Panc1 (cell line): ENCODE data around the gene MKLN1. TPM values are rescaled to one million over a fixed set of nuclear protein-coding genes. Genes with fewer than 3 reads are reported as not detected.
A peak's percentile ranks its signal among the peaks of the same experiment; 100 is the strongest.

Experiments used
- ATAC-seq: fragments of 200-7000 bp; cut with Tn5 transposase; 2 replicates; pipeline ENCODE4 v1.9.1; 2020; ENCODE audit warnings: mild to moderate bottlenecking, moderate library complexity
- BruUV-seq: library from RNA; stranded (reverse); fragments of 400-500 nt; replicated peaks from 2 replicates; lab custom pipeline; 2021; lab: Mats Ljungman, UMichigan
- CTCF ChIA-PET: fragments of 300-600 bp; sonication (Branson Sonifier 250); formaldehyde crosslinking; loops from one replicate; lab custom pipeline; 2022; ENCODE audit warnings: antibody characterized with exemption; lab: Charles Lee
- POLR2A ChIA-PET: fragments of 300-600 bp; sonication (Branson Sonifier 250); formaldehyde crosslinking; loops from one replicate; lab custom pipeline; 2022; ENCODE audit warnings: antibody characterized with exemption; lab: Charles Lee
- DNase-seq: peaks from one replicate; pipeline ENCODE4 v3.0.0-alpha.2; 2010; ENCODE audit warnings: low read depth, low spot score
- H3K27ac ChIP-seq: 2 replicates; pipeline ENCODE4 v1.5.1; 2011; ENCODE audit warnings: mild to moderate bottlenecking, low read length, inconsistent platforms
- H3K27me3 ChIP-seq: fragments of 200-500 bp; sonication (Bioruptor generic); 2 replicates; pipeline ENCODE4 v1.6.0; 2014; ENCODE audit warnings: low read length, inconsistent platforms; ENCODE audit not compliant: control insufficient read depth, insufficient read depth
- H3K36me3 ChIP-seq: fragments of 200-500 bp; sonication (Bioruptor generic); 2 replicates; pipeline ENCODE4 v1.5.1; 2014; ENCODE audit warnings: inconsistent platforms, mild to moderate bottlenecking, low read length, moderate library complexity; ENCODE audit not compliant: control insufficient read depth, insufficient read depth
- H3K4me1 ChIP-seq: 2 replicates; pipeline ENCODE4 v1.5.1; 2011; ENCODE audit warnings: inconsistent platforms, mild to moderate bottlenecking, low read length, moderate library complexity; ENCODE audit not compliant: control insufficient read depth, insufficient read depth
- H3K4me3 ChIP-seq, 2 experiments: 2 replicates each; pipeline ENCODE4 v1.5.1; 2011 to 2012; ENCODE audit warnings: low read depth in 2 of 2, low read length in 2 of 2, mild to moderate bottlenecking in 2 of 2, inconsistent platforms in 1 of 2, moderate library complexity in 1 of 2
- H3K9me3 ChIP-seq: fragments of 200-500 bp; sonication (Bioruptor generic); 2 replicates; pipeline ENCODE4 v1.5.1; 2014; ENCODE audit warnings: low read depth, mild to moderate bottlenecking, inconsistent platforms, low read length, moderate library complexity; ENCODE audit not compliant: control insufficient read depth, insufficient read depth
- POLR2AphosphoS5 ChIP-seq: IDR thresholded peaks from 2 replicates; pipeline ENCODE4 v1.6.1; 2012; ENCODE audit warnings: mild to moderate bottlenecking, low read depth, low read length, moderate library complexity
- SIN3A ChIP-seq: IDR thresholded peaks from 2 replicates; pipeline ENCODE4 v1.6.1; 2012; ENCODE audit warnings: low read depth, mild to moderate bottlenecking, low read length, moderate library complexity, borderline replicate concordance; ENCODE audit not compliant: insufficient read depth
- TCF7L2 ChIP-seq: IDR thresholded peaks from 2 replicates; pipeline ENCODE4 v1.6.1; 2011; ENCODE audit warnings: mild to moderate bottlenecking, low read depth, low read length, inconsistent platforms
- in situ Hi-C: cut with HindIII; loops from 2 replicates; pipeline ENCODE4 v1.10.0; 2016; ENCODE audit warnings: low sequenced_read_pairs, low pct_unique_long_range_greater_than_20kb
- intact Hi-C: fragments of 100-400 bp; cut with micrococcal nuclease; formaldehyde crosslinking; loops from one replicate; pipeline ENCODE4 v1.10.0; 2022; ENCODE audit not compliant: unreplicated experiment
- total RNA-seq: library from RNA; stranded (reverse); gene quantifications from one replicate; pipeline ENCODE4 v1.2.1, GENCODE V29; 2021; ENCODE audit not compliant: unreplicated experiment
- TF ChIP-seq, protein P1 (sequence below): fragments of 450-650 bp; IDR thresholded peaks from 2 replicates; pipeline ENCODE4 v1.5.1; 2017; ENCODE audit warnings: mild to moderate bottlenecking
- TF ChIP-seq, protein P2 (sequence below), 2 experiments: IDR thresholded peaks; 2 replicates each; pipeline ENCODE4 v1.6.1; 2011 to 2012; ENCODE audit warnings: low read depth in 2 of 2, control low read depth in 1 of 2, low read length in 1 of 2, mild to moderate bottlenecking in 1 of 2, moderate library complexity in 1 of 2; ENCODE audit not compliant: insufficient read depth in 1 of 2

The MKLN1 gene
- total RNA-seq, 1 experiment from 2014 or later, result 46.4 TPM

- no peaks in the 10 kb centered on the region for H3K36me3 ChIP-seq
- CTCF ChIA-PET, result interaction anchor here (0.6 to 0.7 kb wide), 3 partner anchors 145 to 663 kb away, joined by 3 to 4 read pairs (median 3); no protein-coding TSS in a partner anchor
Observed at GRCh38 chr7:131507592-131508331, 180.1 kb downstream of the MKLN1 start.

DNA sequence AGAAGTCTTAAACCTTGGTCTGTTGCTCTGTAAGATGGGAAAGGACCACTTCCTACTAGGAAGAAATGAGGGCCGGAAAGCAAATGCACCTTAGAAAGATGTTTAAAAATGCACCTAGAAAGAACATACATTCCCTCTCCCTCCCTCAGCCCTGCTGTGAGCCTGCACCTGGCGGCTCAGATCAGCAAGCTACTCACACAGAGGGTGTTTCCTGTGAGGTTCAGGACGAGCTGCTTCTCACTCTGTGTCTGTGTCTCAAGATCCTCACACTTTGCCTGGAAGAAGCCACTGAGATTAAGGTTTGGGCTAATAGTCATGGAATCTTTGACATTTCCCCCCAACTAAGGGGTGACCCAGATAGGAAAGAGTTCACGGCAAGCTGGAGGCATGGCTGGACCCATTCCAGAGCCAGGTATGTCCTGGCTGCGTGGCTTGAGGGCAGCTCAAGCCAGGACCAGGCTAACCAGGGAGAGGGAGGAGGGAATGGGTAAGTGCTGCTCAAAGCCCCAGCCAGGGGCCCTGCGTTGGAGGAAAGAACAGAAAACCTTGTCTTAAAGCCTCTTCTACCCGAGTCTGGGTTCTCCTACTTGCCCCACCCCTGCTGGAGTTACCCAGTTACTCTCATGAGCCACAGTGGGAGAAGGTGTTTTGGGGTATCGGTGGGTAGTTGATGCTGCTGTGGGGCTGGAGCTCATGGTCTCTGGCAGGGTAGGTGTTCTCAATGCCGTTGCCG is 181.2 kb downstream of the MKLN1 start:
- CTCF ChIA-PET, result interaction anchor here (0.6 kb wide), 1 partner anchor 11 kb away, joined by 3 read pairs; no protein-coding TSS in a partner anchor

More at GRCh38 chr7:131507592-131508331, 180.1 kb downstream of the MKLN1 start:
- Histone ChIP-seq H3K27me3 (no peaks in the 10 kb centered on the region), H3K9me3 (no peaks in the 10 kb centered on the region), H3K4me3 (peak overlapping the region in 1 of 2 experiments; percentile 7; a peak in 1 of 4 replicates), H3K27ac (no peak overlapping the region), H3K4me1 (no peaks in the 10 kb centered on the region)
- in situ Hi-C loops (no loop called here), intact Hi-C loops (loop anchor here (1.0 kb wide), 1 partner anchor 148 kb away; no protein-coding TSS in a partner anchor)
- no TSS peak for BruUV-seq
- TF ChIP-seq, protein P1, sequence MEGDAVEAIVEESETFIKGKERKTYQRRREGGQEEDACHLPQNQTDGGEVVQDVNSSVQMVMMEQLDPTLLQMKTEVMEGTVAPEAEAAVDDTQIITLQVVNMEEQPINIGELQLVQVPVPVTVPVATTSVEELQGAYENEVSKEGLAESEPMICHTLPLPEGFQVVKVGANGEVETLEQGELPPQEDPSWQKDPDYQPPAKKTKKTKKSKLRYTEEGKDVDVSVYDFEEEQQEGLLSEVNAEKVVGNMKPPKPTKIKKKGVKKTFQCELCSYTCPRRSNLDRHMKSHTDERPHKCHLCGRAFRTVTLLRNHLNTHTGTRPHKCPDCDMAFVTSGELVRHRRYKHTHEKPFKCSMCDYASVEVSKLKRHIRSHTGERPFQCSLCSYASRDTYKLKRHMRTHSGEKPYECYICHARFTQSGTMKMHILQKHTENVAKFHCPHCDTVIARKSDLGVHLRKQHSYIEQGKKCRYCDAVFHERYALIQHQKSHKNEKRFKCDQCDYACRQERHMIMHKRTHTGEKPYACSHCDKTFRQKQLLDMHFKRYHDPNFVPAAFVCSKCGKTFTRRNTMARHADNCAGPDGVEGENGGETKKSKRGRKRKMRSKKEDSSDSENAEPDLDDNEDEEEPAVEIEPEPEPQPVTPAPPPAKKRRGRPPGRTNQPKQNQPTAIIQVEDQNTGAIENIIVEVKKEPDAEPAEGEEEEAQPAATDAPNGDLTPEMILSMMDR, result peak; percentile 97
- no peak for TF ChIP-seq POLR2AphosphoS5
- ATAC-seq (peak; percentile 88), DNase-seq (peak; percentile 52)
- POLR2A ChIA-PET, result no interaction called here

GRCh38 chr7:131509781-131510180 is 182.1 kb downstream of the MKLN1 start:
- BruUV-seq, result no TSS peak
- H3K27ac ChIP-seq, result no peak overlapping the region
- in situ Hi-C loops, result no loop called here
- no peak overlapping the region for H3K4me3 ChIP-seq
- no peaks in the 10 kb centered on the region for H3K36me3 ChIP-seq
- intact Hi-C loops, result no loop called here
- H3K9me3 ChIP-seq, result no peaks in the 10 kb centered on the region
- TF ChIP-seq, protein P2, sequence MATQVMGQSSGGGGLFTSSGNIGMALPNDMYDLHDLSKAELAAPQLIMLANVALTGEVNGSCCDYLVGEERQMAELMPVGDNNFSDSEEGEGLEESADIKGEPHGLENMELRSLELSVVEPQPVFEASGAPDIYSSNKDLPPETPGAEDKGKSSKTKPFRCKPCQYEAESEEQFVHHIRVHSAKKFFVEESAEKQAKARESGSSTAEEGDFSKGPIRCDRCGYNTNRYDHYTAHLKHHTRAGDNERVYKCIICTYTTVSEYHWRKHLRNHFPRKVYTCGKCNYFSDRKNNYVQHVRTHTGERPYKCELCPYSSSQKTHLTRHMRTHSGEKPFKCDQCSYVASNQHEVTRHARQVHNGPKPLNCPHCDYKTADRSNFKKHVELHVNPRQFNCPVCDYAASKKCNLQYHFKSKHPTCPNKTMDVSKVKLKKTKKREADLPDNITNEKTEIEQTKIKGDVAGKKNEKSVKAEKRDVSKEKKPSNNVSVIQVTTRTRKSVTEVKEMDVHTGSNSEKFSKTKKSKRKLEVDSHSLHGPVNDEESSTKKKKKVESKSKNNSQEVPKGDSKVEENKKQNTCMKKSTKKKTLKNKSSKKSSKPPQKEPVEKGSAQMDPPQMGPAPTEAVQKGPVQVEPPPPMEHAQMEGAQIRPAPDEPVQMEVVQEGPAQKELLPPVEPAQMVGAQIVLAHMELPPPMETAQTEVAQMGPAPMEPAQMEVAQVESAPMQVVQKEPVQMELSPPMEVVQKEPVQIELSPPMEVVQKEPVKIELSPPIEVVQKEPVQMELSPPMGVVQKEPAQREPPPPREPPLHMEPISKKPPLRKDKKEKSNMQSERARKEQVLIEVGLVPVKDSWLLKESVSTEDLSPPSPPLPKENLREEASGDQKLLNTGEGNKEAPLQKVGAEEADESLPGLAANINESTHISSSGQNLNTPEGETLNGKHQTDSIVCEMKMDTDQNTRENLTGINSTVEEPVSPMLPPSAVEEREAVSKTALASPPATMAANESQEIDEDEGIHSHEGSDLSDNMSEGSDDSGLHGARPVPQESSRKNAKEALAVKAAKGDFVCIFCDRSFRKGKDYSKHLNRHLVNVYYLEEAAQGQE (IDR thresholded peaks at IDR 0.05; ENCODE audit: insufficient read depth in 1 of 2, low read depth in 2 of 2, low read length in 1 of 2), result no peak
- TF ChIP-seq SIN3A, result no peak
- TF ChIP-seq TCF7L2, result no peak
- no peaks in the 10 kb centered on the region for H3K27me3 ChIP-seq
- POLR2A ChIA-PET, result interaction anchor here (0.6 kb wide), 2 partner anchors 11 to 321 kb away, joined by 4 read pairs; no protein-coding TSS in a partner anchor
- CTCF ChIA-PET, result no interaction called here
- ATAC-seq (no peak), DNase-seq (no peak)
- no peaks in the 10 kb centered on the region for H3K4me1 ChIP-seq

More for the DNA sequence above, 181.2 kb downstream of the MKLN1 start:
- intact Hi-C loops, result loop anchor here (1.0 kb wide), 1 partner anchor 146 kb away; no protein-coding TSS in a partner anchor
- in situ Hi-C loops, result no loop called here
- H3K27me3 ChIP-seq, result no peaks in the 10 kb centered on the region
- POLR2A ChIA-PET, result no interaction called here
- no peak overlapping the region for H3K4me3 ChIP-seq
- no peaks in the 10 kb centered on the region for H3K36me3 ChIP-seq
- no peaks in the 10 kb centered on the region for H3K9me3 ChIP-seq
- H3K27ac ChIP-seq, result no peak overlapping the region
- no TSS peak for BruUV-seq
- no peaks in the 10 kb centered on the region for H3K4me1 ChIP-seq
- no peak for ATAC-seq
- DNase-seq, result no peak
- TF ChIP-seq SIN3A, result no peak
